H1 (cell line): ENCODE data around the gene NELFE.

Experiments
- CTCF ChIP-seq, 3 experiments: IDR thresholded peaks; 1 replicate in 2 of 3; 2 replicates in 1 of 3; pipeline versions ENCODE4 v1.5.1 to v1.6.1; 2011; ENCODE audit warnings: low read length in 3 of 3, mild to moderate bottlenecking in 3 of 3, inconsistent platforms in 2 of 3, low read depth in 1 of 3, moderate library complexity in 1 of 3; ENCODE audit not compliant: insufficient read depth in 1 of 3; ENCODE audit errors: control extremely low read depth in 1 of 3
- POLR2A ChIP-seq, 2 experiments: IDR thresholded peaks; 1 replicate in 1 of 2; 2 replicates in 1 of 2; pipeline ENCODE4 v1.6.1; 2011; ENCODE audit warnings: low read depth in 2 of 2, low read length in 2 of 2, mild to moderate bottlenecking in 2 of 2; ENCODE audit errors: control extremely low read depth in 1 of 2
- RFX5 ChIP-seq: IDR thresholded peaks from 2 replicates; pipeline ENCODE4 v1.6.1; 2011; ENCODE audit warnings: low read depth, low read length, improper control_type of control experiment, borderline replicate concordance

GRCh38 chr6:31935823-31936222, 22.9 kb downstream of the NELFE start:
- TF ChIP-seq POLR2A (IDR thresholded peaks at IDR 0.05; ENCODE audit: control extremely low read depth in 1 of 2, low read depth in 2 of 2, low read length in 2 of 2): no peak
- no peak for TF ChIP-seq CTCF (IDR thresholded peaks at IDR 0.05; ENCODE audit: control extremely low read depth in 1 of 3, insufficient read depth in 1 of 3, low read depth in 1 of 3, low read length in 3 of 3)
- TF ChIP-seq RFX5: no peak
